ENCODE data around the gene NLRP5. TPM values are rescaled to one million over a fixed set of nuclear protein-coding genes. Genes with fewer than 3 reads are reported as not detected.
"Not testable (repeated sequence)": the region's sequence is repeated elsewhere in the genome, so short reads cannot be mapped to it uniquely, and the experiment has no call there.

The NLRP5 gene
- total RNA-seq, 1 donor from 2014 or later, result not detected

- no peak for DNase-seq
Measured at GRCh38 chr19:56099638-56100539, 113.3 kb downstream of the NLRP5 start.

- DNase-seq, result no peak
Measured at GRCh38 chr19:56101095-56101494, 114.5 kb downstream of the NLRP5 start.

GRCh38 chr19:56101746-56102535, 115.4 kb downstream of the NLRP5 start:
- no peak for DNase-seq

- no peak for DNase-seq
Measured at GRCh38 chr19:56103027-56103614, 116.5 kb downstream of the NLRP5 start.

GRCh38 chr19:56104423-56104822, 117.8 kb downstream of the NLRP5 start:
- DNase-seq, result no peak

DNA sequence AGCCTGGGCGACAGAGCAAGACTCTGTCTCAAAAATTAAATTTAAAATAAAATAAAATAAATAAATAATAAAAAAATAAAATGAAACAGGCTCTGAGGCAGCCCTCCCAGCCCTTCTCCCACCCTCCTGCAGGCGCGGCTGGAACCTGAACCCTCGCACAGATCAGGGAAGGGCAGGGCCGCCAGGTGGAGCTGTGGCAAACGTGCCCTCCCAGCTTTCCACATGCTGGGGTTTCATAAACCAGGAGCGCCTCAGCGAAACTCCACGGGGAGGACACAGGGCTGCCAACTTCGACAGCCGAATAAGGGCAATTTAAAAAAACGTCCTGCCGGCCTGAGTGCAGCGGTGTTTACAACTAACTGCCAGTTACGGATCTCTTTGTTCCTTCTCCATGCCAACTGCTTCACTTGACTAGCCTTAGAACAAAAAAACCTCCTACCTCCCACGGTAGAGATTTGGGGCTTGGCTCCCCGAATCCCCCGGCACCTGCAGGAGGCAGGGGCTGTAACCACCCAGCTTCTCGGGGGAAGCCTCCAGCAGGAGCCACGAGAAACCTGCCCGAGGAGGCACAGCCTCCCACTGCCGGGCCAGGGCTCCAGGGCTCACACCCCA, 118.6 kb downstream of the NLRP5 start:
- peak; percentile 86 for DNase-seq

- not testable (repeated sequence) for DNase-seq
Measured at GRCh38 chr19:56105831-56106396, 119.3 kb downstream of the NLRP5 start.

DNA sequence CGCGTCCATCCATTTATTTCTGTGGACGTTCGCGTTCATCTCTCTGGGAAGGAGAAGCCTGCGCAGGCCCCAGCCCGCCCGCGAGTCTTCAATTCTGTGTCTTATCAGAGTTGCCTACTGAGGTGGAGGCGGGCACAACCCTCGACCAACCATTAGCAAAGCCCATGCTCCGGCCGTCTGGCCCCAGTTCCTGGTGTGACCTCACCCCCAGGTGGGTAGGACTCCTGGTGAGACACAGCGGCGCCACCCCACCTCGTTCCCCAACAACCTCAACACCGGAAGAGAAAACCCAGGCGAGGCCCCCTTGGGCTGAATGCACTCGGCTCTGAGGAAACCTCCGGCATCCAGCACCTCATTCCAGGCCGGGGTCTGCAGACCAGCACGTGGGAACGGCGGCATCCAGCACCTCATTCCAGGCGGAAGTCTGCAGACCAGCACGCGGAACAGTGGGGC, 119.8 kb downstream of the NLRP5 start:
- DNase-seq, result no peak

GRCh38 chr19:56106993-56107392, 120.4 kb downstream of the NLRP5 start:
- DNase-seq, result no peak

DNA sequence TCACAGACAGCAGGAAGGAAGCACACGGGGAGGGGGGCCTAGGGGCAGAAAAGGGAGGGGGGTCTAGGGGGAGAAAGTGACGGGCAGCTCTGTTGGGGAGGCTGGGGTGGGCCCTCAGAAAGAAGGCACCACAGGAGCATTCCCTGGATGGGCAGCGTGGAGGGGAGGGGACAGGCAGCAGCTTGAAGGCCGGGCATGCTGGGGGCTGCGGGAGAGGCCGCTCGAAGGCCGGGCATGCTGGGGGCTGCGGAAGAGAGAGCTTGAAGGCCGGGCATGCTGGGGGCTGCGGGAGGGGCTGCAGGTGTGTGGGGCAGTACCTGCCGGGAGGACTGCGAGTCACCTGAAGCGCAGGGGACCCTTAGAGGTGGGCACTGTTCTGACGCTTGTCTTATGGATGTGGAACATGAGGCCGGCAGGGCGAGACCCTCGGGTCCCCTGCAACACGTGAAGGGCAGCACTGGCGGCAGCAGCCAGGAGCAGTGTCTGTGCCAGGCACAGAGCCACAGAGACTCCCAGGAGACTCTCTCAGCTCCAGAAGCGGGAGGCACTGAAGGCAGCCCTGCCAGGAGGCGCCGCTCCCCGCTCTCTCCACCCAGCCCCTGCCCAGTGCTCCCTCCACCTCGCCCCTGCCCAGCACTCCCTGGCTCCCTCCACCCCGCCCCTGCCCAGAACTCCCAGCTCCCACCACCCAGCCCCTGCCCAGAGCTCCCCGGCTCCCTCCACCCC, 121.2 kb downstream of the NLRP5 start:
- DNase-seq, result no peak

- no peak for DNase-seq
Measured at GRCh38 chr19:56108447-56109195, 122.0 kb downstream of the NLRP5 start.

DNA sequence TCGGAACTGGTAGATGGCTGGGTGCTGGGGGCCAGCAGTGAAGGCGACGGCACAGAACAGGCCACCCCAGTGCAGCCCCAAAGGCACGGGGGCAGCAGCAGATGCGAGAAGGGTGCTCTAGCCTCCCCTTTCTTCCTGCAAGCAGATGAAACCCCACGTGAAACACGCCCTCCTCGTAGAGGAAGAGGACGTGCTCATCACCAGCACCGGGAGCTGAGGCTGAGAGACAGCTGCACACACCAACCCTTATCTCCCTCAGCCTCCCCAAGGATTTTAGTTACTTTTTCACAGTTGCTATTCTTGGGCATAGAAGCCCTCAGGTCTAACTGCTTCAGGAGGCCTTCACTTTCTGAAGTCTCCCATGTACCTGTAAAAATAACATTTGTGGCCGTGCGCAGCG, 122.7 kb downstream of the NLRP5 start:
- DNase-seq, result no peak

GRCh38 chr19:56110515-56111448, 124.2 kb downstream of the NLRP5 start:
- DNase-seq, result peak; percentile 72

Other genes starting within 250 kb of the NLRP5 start
- gene NLRP9, start 248.4 kb upstream of the NLRP5 start, total RNA-seq, result not detected in 2 replicates
- 0.14 and 0.51 TPM in 2 replicates for gene RFPL4A, start 227.7 kb upstream of the NLRP5 start, total RNA-seq
- 0.68 TPM in 1 of 2 replicates, not detected in the other for gene RFPL4AL1, start 217.7 kb upstream of the NLRP5 start, total RNA-seq
- gene NLRP11, start 154.8 kb upstream of the NLRP5 start, total RNA-seq, result 0.05 TPM in 1 of 2 replicates, not detected in the other
- gene NLRP4, start 150.2 kb upstream of the NLRP5 start, total RNA-seq, result under 0.01 TPM in 1 of 2 replicates, not detected in the other
- gene NLRP13, start 54.4 kb upstream of the NLRP5 start, total RNA-seq, result not detected in 2 replicates
- not detected in 2 replicates for gene NLRP8, start 38.9 kb upstream of the NLRP5 start, total RNA-seq
- 30.0 and 41.2 TPM in 2 replicates for gene ZNF787, start 134.5 kb downstream of the NLRP5 start, total RNA-seq
- 22.6 and 26.3 TPM in 2 replicates for gene ZNF444, start 154.5 kb downstream of the NLRP5 start, total RNA-seq
- gene GALP, start 189.2 kb downstream of the NLRP5 start, total RNA-seq, result not detected in 2 replicates
- gene ZSCAN5B, start 211.0 kb downstream of the NLRP5 start, total RNA-seq, result not detected in 2 replicates
- not detected in 2 replicates for gene ZSCAN5C, start 215.5 kb downstream of the NLRP5 start, total RNA-seq

Data from dermis blood vessel endothelial cell (primary cell).